Activated naive CD4-positive, alpha-beta T cell (primary cell): ENCODE data around the gene SIPA1L3.

Experiments used
- DNase-seq, 4 experiments: peaks; one replicate each; lab custom pipeline; 2025; lab: John Stamatoyannopoulos, UW

Gene SIPA1L3

GRCh38 chr19:38151242-38151641 lies 244.2 kb downstream of the SIPA1L3 start:
- no peak for DNase-seq

DNA sequence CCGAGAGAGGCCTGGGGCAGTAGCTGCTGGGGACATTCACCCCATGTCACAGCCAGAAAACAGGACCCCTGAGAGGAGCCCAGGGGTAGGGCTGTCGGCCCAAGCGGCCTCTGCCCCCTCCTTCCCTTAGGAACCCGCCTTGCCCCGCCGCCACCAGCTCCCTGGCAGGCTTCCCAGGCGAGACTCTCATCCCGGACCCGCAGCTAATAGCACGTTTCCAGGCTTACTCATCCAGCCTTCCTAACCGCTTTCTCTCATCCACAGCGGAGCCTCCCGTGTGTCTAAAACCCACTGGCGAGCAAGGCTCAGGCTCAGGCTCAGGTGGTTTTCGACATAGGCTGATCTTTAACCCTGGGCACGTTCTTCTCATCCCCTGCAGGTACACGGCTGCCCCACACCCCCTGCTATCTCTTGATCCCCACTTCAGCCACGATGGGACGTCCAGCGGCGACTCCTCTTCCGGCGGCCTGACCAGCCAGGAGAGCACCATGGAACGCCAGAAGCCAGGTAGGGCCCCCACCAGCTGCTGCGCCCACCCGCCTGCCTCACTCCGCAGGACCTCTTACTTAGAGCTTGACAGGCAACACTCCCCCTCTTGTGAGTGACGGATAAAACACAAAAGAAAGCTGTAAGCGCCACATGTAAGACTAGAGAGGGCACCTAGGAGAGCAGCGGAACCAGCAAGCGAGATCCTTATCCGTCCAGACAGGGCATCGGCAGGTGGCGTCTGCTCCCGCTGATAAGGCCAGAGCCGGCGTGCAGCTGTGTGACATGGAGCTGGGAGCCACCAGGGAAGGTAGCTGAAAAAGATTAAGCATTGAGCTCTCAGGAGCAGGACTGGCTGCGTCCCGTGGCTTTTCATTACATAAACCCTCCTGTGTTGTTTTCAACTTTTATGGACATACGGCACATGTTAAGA lies 245.7 kb downstream of the SIPA1L3 start:
- no peak for DNase-seq

DNA sequence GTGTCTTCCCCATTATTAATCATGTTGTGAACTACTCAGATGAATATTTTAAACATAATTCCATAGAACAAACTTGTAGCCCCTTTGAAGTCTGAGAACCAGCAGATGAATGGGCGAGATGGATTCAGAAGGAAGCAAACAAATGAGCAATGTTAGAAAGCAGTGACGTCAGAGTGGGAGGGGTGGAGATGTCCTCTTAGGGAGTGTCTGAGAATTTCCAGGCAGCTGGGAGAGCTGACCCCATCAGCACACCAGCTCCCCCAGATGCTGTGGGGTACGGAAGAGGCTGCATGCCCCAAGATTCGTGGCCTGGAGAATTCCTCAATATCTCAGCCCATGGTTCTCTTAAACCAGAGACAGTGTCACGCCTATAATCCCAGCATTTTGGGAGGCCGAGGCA lies 248.4 kb downstream of the SIPA1L3 start:
- no peak for DNase-seq

GRCh38 chr19:38158730-38159129 lies 251.7 kb downstream of the SIPA1L3 start:
- no peak for DNase-seq

DNA sequence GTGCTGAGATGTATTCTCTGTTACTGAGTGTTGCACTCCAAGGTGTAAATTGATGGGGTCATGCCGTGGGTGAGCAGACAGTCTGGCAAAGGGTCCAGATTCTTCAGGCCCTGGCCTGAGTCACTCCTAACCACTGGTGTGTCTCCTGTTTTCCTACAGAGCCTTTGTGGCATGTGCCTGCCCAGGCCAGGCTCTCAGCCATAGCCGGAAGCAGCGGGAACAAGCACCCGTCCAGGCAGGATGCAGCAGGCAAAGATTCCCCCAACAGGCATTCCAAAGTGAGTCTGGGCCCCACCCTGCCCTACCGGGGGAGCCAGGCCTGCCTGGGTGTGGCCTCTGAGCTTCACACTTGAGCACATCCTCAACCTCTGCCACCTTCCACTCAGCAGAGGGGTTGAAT lies 255.1 kb downstream of the SIPA1L3 start:
- no peak for DNase-seq

DNA sequence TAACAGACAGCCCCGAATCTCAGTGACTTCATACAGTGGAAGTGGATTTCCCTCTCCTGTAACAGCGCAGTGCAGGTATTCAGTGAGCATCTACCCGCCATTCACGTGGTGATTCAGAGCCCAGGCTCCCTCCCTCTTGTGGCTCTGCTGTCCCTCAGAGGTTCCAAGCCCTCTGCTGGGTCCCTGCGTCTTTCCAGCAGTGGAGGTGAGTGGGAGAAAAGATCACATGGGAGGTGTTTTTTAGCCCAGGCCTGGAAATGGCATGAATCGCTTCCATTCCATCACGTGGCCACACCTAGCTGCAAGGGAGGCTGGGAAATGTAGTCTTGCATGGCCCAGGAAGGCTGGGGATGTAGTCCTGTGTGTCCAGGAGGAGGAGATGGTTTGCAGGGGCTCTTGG lies 255.6 kb downstream of the SIPA1L3 start:
- no peak for DNase-seq

- no peak for DNase-seq
These were observed 256.6 kb downstream of the SIPA1L3 start for GRCh38 chr19:38163419-38164290.

- DNase-seq, result no peak
These were observed 257.5 kb downstream of the SIPA1L3 start for GRCh38 chr19:38164526-38164925.

DNA sequence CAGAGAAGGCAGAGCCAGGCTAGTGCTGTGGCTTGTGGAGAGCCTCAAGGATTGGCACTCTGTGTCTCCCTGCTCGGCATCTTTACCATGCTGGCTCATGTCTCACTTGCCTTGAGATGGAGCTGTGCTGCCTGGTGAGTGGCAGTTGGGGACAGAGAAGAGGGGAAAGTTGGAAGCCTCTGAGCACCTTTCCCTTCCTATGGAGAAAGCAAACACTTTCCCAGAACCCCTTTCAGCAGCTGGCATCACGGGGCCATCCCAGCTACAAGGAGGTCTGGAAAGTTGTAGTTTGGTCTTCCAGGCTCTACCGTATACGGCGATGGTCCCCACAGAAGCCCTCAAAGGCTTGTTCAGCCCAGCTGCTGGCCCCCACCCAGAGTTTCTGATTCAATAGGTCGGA lies 258.3 kb downstream of the SIPA1L3 start:
- DNase-seq, result no peak

GRCh38 chr19:38168637-38169036 lies 261.6 kb downstream of the SIPA1L3 start:
- DNase-seq, result no peak

DNA sequence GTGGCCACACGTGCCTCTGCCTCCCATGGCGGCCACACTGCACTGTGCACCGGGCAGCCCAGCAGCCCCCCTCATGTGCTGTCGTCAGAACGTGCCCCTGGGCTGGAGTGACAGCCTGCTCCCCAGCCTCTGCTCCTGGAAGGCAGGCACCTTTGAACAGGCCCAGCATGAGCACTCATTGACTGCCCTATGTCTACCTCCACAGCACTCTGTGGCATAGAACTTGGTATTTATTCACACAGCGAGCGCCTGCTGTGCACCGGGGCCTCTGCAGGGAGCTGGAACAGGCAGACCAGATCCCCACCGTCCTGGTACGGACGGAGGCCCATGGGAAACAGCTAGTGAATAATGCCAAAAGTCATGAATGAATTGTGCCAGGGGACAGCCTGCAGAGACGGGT lies 263.3 kb downstream of the SIPA1L3 start:
- no peak for DNase-seq

GRCh38 chr19:38172001-38172400 lies 265.0 kb downstream of the SIPA1L3 start:
- DNase-seq, result no peak

- no peak for DNase-seq
These were observed 266.5 kb downstream of the SIPA1L3 start for GRCh38 chr19:38173291-38174041.

DNA sequence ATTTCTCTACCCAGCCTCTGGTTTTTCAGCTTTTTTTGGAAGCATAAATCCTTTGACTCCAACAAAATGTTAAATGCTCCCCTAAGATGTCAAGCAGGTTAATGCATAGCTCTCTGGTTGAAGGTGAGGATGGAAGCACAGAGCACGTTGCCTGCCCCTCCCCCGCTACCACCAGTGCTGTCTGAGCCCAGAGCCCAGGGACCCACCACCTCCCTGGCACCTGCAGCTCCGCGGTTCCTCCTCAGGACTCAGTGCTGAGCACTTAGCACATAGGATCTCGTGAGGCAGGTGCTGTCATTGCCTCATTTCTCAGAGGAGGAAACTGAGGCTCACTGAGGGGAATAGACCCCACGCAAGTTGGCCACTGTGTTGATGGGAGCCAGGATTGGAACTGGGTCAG lies 268.4 kb downstream of the SIPA1L3 start:
- DNase-seq, result no peak

DNA sequence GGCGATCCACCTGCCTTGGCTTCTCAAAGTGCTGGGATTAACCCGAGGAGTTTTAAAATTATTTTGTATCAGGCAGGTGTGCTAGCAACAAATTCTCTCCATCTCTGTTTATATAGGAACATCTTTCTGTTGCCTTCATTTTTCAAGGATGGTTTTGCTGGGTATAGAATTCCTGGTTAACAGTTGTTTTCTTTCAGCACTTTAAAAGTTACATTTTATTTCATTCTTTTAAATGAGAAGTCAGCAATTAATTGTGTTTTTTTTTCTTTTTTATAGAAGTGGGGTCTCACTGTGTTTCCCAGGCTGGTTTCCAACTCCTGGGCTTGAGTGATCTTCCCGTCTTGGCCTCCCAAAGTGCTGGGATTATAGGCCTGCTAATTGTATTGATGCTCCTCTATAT lies 273.1 kb downstream of the SIPA1L3 start:
- no peak for DNase-seq

- DNase-seq, result no peak
These were observed 275.7 kb downstream of the SIPA1L3 start for GRCh38 chr19:38182536-38183210.

GRCh38 chr19:38183251-38183897 lies 276.4 kb downstream of the SIPA1L3 start:
- DNase-seq, result no peak

- DNase-seq, result no peak
These were observed 277.8 kb downstream of the SIPA1L3 start for GRCh38 chr19:38184815-38185214.

GRCh38 chr19:38185562-38185961 lies 278.6 kb downstream of the SIPA1L3 start:
- DNase-seq, result no peak

- DNase-seq, result no peak
These were observed 283.1 kb downstream of the SIPA1L3 start for GRCh38 chr19:38190061-38190460.

- no peak for DNase-seq
These were observed 283.8 kb downstream of the SIPA1L3 start for GRCh38 chr19:38190793-38191192.
